HG02943 (cell line): ENCODE results near the gene ERICH4.
"Not testable (repeated sequence)": the region's sequence is repeated elsewhere in the genome, so short reads cannot be mapped to it uniquely, and the experiment has no call there.

Experiments
- ATAC-seq: cut with Tn5 transposase; IDR thresholded peaks from one replicate; pipeline ENCODE4 v1.9.1; 2021; ENCODE audit warnings: mild to moderate bottlenecking, low read depth, moderate library complexity; ENCODE audit not compliant: unreplicated experiment

ERICH4 gene

DNA sequence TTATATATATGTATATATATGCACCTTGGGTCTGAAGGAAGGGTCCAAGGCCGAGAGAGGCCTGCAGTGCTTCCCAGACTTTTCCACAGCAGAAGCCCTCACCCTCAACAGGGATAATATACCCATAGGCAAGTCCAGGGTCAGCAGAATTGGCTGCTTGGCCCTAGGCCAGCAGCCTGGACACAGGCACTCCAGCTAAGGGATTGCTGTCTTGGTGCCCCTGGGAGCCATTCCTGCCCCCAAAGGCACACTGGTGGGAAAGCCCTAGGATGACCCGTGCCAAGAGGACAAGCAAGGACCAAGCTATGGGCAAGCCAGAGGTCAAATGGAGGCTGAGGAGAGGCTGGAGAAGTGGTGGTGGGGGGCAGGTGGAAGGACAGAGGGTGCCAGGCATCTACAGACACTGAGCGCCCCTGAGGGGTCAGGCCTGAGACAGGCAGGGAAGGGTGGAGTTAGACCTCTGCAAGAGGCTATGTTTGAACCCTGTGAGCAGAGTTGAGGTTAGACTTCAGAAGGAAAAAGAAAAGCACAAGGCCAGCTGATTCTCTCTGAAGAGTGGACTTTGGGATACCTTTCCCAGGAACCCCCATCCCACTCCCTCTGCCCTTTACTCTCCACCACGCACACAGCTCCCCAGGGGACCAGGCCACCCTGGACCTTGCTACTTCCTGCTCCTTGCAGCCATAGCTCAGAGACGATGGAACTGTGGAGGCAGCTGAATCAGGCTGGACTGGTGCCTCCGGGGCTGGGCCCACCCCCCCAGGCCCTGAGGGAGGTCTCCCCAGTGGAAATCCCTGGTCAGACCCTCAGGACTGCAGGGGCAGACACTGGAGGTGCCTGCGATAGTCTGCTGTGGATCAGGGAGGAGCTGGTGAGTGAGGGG is at the start of gene ERICH4:
TSS of gene ERICH4 (plus strand) at position 684 of the 883 bp plus-strand sequence. CDS start at position 698, 14 bp downstream.
- no peak for ATAC-seq

- no peak for ATAC-seq
Measured at GRCh38 chr19:41395355-41395754, 47.6 kb upstream of the ERICH4 start.

DNA sequence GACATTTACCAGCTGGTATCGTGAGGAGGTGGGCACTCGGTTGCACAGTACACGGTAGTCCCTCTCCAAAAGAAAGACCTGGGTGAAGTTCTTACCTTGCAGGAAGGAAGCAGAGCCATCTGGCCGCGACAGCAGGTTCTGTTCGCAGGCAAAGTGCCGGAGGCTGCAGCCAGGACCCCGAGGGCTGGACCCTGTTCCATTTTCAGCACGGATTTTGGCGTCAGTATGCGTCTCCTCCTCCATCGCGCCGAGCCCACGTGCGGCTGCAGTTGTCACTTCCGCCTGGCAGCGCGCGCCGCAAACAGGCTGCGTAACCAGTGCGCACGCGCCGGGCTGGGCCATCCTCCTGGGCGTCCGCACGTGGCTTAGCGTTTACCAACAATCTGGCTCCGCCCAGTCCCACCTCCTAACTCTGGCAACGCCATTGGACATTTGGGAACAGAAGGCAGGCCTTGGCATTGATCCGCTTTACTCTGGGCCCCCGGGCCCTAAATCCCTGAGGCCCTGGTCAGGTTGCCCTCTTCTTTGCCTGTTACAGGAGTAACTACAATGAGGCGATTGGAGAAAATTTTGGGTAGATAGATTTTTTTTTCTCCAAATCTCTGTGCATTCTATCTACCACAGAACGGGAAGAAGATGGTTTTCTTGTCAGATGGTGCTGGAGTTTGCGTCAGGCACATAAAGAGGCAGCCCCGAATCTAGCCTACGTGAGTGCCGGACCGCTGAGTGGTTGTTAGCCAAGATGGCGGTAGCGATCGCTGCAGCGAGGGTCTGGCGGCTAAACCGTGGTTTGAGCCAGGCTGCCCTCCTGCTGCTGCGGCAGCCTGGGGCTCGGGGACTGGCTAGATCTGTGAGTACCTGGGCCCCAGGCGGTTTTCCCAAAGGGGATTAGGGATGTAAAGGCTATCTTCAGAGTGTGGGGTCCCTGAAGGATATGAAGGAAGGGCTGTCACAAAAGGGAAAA is 45.6 kb upstream of the ERICH4 start, which contains the start of the genes BCKDHA and EXOSC5:
TSS of gene BCKDHA (plus strand) at position 733 of the 964 bp plus-strand sequence. CDS start at position 743, 10 bp downstream.
TSS of gene EXOSC5 (minus strand) at position 274 of the 964 bp plus-strand sequence. CDS start at position 243, 31 bp downstream.
- peak; percentile 89 for ATAC-seq

GRCh38 chr19:41398050-41398418 is 44.9 kb upstream of the ERICH4 start:
- ATAC-seq = no peak

GRCh38 chr19:41398598-41398997 is 44.4 kb upstream of the ERICH4 start:
- ATAC-seq = no peak

DNA sequence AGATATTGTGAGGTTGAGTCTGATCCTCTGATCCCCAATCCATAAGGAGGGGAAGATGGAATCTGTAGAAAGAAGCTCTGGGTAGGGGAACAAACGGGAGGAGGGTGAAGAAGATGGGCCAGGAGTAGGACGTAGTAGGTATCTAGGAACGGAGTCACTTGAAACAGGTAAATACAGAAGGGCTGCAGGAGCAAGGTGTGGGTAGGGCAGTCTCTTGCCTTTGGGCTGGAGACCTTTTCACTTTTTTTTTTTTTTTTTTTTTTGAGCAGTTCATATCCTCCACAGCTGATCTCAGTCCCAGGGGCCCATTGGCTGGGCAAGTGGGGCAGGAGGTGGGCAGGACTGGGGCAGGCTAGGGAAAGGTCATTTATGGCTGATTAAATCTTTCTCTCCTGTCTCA is 43.9 kb upstream of the ERICH4 start:
- ATAC-seq = no peak

- ATAC-seq = no peak
Measured at GRCh38 chr19:41399525-41399924, 43.4 kb upstream of the ERICH4 start.

- ATAC-seq = no peak
Measured at GRCh38 chr19:41401483-41401882, 41.5 kb upstream of the ERICH4 start.

GRCh38 chr19:41402010-41402409 is 40.9 kb upstream of the ERICH4 start:
- ATAC-seq = no peak

- ATAC-seq = no peak
Measured at GRCh38 chr19:41403181-41403970, 39.6 kb upstream of the ERICH4 start.

DNA sequence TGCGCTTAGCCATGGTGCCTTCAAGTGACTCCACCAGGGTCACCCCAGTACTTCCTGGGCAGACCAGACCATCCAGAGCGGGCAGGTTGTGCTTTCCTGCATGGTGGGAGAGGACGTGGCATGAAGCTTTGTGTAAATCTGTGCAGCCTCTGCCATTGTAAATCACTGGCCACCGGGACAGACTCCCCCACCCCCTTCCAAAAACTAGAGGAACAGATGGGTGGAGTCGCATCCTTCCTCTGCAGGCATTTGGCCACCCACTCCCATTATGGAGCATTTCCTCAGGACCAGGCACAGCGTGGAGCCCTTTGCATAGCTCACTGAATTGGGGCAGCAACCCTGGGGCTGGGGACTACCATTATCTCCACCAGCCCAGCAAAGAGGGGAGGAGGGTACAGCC is 37.2 kb upstream of the ERICH4 start:
- no peak for ATAC-seq

- no peak for ATAC-seq
Measured at GRCh38 chr19:41407271-41407670, 35.7 kb upstream of the ERICH4 start.

DNA sequence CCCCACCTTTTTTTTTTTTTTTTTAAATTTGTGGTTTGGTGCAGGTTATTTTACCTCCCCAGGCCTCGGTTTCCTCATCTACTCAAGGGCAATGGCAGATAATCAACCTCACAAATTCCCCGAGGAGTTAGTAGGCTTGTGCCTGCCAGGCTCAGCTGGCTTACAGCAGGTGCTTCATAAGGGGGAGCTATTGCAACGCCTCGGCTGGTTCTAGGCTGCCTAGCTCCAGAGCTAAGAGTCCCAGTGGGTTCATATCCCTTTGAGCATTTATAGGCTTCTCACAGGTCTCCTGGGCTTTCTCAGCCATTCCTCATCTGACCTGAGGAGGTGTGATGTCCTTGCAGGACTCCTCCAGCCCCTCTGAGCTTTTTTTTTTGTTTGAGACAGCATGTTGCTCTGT is 34.7 kb upstream of the ERICH4 start:
- no peak for ATAC-seq

- ATAC-seq = not testable (repeated sequence)
Measured at GRCh38 chr19:41408846-41409245, 34.1 kb upstream of the ERICH4 start.

DNA sequence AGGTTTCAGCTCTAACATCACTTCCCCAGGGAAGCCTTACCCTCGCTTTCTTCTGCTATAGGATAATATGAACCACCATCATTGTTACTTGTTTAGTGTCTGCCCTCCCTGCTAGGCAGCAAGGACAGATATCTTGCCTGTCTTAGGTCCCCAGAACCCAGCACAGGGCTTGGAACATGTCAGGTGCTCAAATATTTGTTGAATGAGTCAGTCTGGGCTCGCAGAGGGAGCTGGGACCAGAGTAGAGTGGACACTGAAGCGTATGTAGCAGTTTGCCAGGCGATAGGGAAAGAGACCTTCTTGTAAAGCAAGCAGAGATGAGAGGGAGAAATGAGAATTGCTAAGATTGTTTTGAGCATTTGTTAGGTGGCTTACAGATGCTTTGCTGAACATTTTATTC is 33.7 kb upstream of the ERICH4 start:
- no peak for ATAC-seq

DNA sequence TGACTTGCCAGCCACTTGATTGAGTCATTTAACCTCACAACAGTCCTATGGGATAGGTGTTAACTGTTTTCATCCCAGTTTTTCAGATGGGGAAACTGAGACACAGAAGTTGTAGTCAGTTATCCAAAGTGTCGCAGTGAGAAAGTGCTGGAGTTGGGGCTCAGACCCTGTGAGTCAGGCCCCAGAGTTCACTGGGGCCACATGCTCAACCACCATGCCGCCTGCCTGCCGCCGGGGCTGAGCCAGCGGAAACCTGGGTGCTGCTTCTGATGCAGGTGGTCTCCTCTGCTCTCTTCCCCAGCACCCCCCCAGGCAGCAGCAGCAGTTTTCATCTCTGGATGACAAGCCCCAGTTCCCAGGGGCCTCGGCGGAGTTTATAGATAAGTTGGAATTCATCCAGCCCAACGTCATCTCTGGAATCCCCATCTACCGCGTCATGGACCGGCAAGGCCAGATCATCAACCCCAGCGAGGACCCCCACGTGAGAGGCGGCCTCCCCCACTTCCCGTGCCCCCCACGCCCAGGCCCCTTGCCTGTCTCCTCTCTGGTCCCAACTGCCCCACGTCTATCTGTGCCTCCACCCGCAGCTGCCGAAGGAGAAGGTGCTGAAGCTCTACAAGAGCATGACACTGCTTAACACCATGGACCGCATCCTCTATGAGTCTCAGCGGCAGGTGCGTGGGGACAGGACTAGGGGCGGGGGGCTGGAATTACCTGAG is 32.5 kb upstream of the ERICH4 start:
- no peak for ATAC-seq

GRCh38 chr19:41411100-41411967 is 31.6 kb upstream of the ERICH4 start:
- ATAC-seq = no peak

- no peak for ATAC-seq
Measured at GRCh38 chr19:41411968-41412265, 31.0 kb upstream of the ERICH4 start.

DNA sequence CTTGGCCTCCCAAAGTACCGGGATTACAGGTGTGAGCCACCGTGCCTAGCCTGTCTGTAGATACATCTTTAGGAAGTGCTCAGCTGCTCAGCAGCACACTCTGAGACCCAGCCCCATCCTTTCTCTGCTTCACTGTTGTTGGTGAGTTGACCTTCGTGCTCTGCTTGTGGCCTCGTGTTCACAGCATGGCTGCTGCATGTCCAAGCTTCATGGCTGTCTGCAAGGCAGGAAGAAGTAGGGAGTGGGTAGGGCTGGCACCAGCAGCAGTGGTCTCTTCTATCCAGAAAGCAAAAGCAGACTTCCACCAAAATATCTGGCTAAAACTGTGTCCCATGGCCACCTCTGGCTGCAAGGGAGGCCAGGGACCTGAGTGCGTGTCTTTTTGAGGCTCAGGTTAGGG is 30.0 kb upstream of the ERICH4 start:
- no peak for ATAC-seq
